GM12878 (cell line): ENCODE results near the gene CTAGE9. TPM values are rescaled to one million over a fixed set of nuclear protein-coding genes. Genes with fewer than 3 reads are reported as not detected.

Experiments
- ATAC-seq: fragments of 200-7000 bp; cut with Tn5 transposase; 3 replicates; pipeline ENCODE4 v1.9.1; 2020; ENCODE audit warnings: mild to moderate bottlenecking, moderate library complexity
- BruUV-seq: library from RNA; stranded (reverse); fragments of 400-500 nt; replicated peaks from 2 replicates; lab custom pipeline; 2021; lab: Mats Ljungman, UMichigan
- CTCF ChIA-PET: fragments of 300-600 bp; sonication (Branson Sonifier 250); formaldehyde crosslinking; extraction: SDS; loops from one replicate; lab custom pipeline; 2021; ENCODE audit warnings: inconsistent platforms; lab: Yijun Ruan, JAX
- POLR2A ChIA-PET: fragments of 350-600 bp; formaldehyde crosslinking; extraction: SDS; loops from one replicate; lab custom pipeline; 2021; ENCODE audit warnings: inconsistent platforms; lab: Charles Lee
- RAD21 ChIA-PET: fragments of 300-600 bp; sonication (Branson Sonifier 250); formaldehyde crosslinking; loops from one replicate; lab custom pipeline; 2023; ENCODE audit warnings: antibody characterized with exemption; ENCODE audit not compliant: unreplicated experiment; lab: Charles Lee
- SMC1A ChIA-PET: fragments of 300-600 bp; sonication (Branson Sonifier 250); formaldehyde crosslinking; loops from one replicate; lab custom pipeline; 2023; ENCODE audit not compliant: unreplicated experiment, uncharacterized antibody; lab: Charles Lee
- DNase-seq: peaks from one replicate; pipeline ENCODE4 v3.0.0-alpha.2; 2011; ENCODE audit warnings: low read depth, low spot score
- FAIRE-seq: peaks from 3 replicates; lab custom pipeline; 2011; peaks lifted over from hg19 to GRCh38; lab: Jason Lieb, UNC
- H2AFZ ChIP-seq: 2 replicates; pipeline ENCODE4 v1.6.0; 2011; ENCODE audit warnings: low read depth, low read length, control low read depth; ENCODE audit not compliant: control insufficient read depth
- H3K27ac ChIP-seq: 2 replicates; pipeline ENCODE4 v1.5.1; 2011; ENCODE audit warnings: control low read depth; ENCODE audit not compliant: control insufficient read depth, insufficient read depth
- H3K27me3 ChIP-seq, 2 experiments: replicated peaks in 1 of 2; 2 replicates each; pipeline versions ENCODE4 v1.6.0 to v1.6.1; 2011; ENCODE audit warnings: low read length in 1 of 2; ENCODE audit not compliant: control insufficient read depth in 2 of 2, insufficient read depth in 2 of 2
- H3K36me3 ChIP-seq, 2 experiments: 2 replicates each; pipeline ENCODE4 v1.5.1; 2011; ENCODE audit warnings: low read length in 1 of 2; ENCODE audit not compliant: control insufficient read depth in 2 of 2, insufficient read depth in 2 of 2
- H3K4me1 ChIP-seq: 2 replicates; pipeline ENCODE4 v1.6.1; 2011; ENCODE audit warnings: mild to moderate bottlenecking, low read length, moderate library complexity, mixed read lengths; ENCODE audit not compliant: control insufficient read depth, insufficient read depth
- H3K4me2 ChIP-seq: 2 replicates; pipeline ENCODE4 v1.6.0; 2011; ENCODE audit warnings: control low read depth; ENCODE audit not compliant: control insufficient read depth, insufficient read depth
- H3K4me3 ChIP-seq: fragments of 200-600 bp; sonication (generic); 2 replicates; pipeline ENCODE4 v1.5.1; 2016
- H3K79me2 ChIP-seq: 2 replicates; pipeline ENCODE4 v1.6.0; 2011; ENCODE audit warnings: low read length; ENCODE audit not compliant: control insufficient read depth, insufficient read depth
- H3K9ac ChIP-seq: 2 replicates; pipeline ENCODE4 v1.8.0; 2011; ENCODE audit warnings: low read length, control low read depth, mixed read lengths; ENCODE audit not compliant: control insufficient read depth, insufficient read depth
- H3K9me3 ChIP-seq: replicated peaks from 3 replicates; pipeline ENCODE4 v1.5.1; 2011; ENCODE audit warnings: mild to moderate bottlenecking, low read length; ENCODE audit not compliant: control insufficient read depth, insufficient read depth
- H4K20me1 ChIP-seq: 2 replicates; pipeline ENCODE4 v1.6.0; 2011; ENCODE audit not compliant: control insufficient read depth, insufficient read depth
- BMI1 ChIP-seq: fragments of 450-650 bp; IDR thresholded peaks from 2 replicates; pipeline ENCODE4 v1.6.1; 2016; ENCODE audit warnings: mild to moderate bottlenecking, moderate library complexity, borderline replicate concordance
- CBX5 ChIP-seq: sonication (generic); IDR thresholded peaks from 2 replicates; pipeline ENCODE4 v1.6.1; 2016; ENCODE audit warnings: low read depth, moderate library complexity, mild to moderate bottlenecking, inconsistent platforms
- CHD4 ChIP-seq: fragments of 200-600 bp; sonication (generic); IDR thresholded peaks from 2 replicates; pipeline ENCODE4 v1.6.1; 2016; ENCODE audit warnings: mild to moderate bottlenecking
- CREM ChIP-seq: IDR thresholded peaks from 2 replicates; pipeline ENCODE4 v1.6.1; 2014; ENCODE audit warnings: antibody characterized with exemption, low read depth
- DPF2 ChIP-seq: fragments of 450-650 bp; IDR thresholded peaks from 2 replicates; pipeline ENCODE4 v1.6.1; 2017; ENCODE audit warnings: mild to moderate bottlenecking
- E4F1 ChIP-seq: fragments of 450-650 bp; IDR thresholded peaks from 2 replicates; pipeline ENCODE4 v1.6.1; 2018; ENCODE audit warnings: borderline replicate concordance, mild to moderate bottlenecking; ENCODE audit not compliant: partially characterized antibody
- MEF2B ChIP-seq: fragments of 450-650 bp; IDR thresholded peaks from 2 replicates; pipeline ENCODE4 v1.6.1; 2018; ENCODE audit warnings: mild to moderate bottlenecking, moderate library complexity; ENCODE audit not compliant: partially characterized antibody, poor library complexity, severe bottlenecking
- MTA2 ChIP-seq: fragments of 450-650 bp; IDR thresholded peaks from 2 replicates; pipeline ENCODE4 v1.6.1; 2016; ENCODE audit warnings: low read depth, mild to moderate bottlenecking, moderate library complexity
- PAX8 ChIP-seq: fragments of 450-650 bp; IDR thresholded peaks from 2 replicates; pipeline ENCODE4 v1.6.1; 2017; ENCODE audit warnings: mild to moderate bottlenecking, moderate library complexity
- RB1 ChIP-seq: fragments of 450-650 bp; formaldehyde crosslinking; IDR thresholded peaks from 2 replicates; pipeline ENCODE4 v1.6.1; 2017; ENCODE audit warnings: mild to moderate bottlenecking, borderline replicate concordance
- RFX5 ChIP-seq: IDR thresholded peaks from 2 replicates; pipeline ENCODE4 v1.6.1; 2011; ENCODE audit warnings: low read depth, low read length, improper control_type of control experiment
- TAF1 ChIP-seq: IDR thresholded peaks from 2 replicates; pipeline ENCODE4 v1.6.1; 2011; ENCODE audit warnings: mild to moderate bottlenecking, low read depth, low read length, borderline replicate concordance
- TBL1XR1 ChIP-seq: IDR thresholded peaks from 2 replicates; pipeline ENCODE4 v1.6.1; 2012; ENCODE audit warnings: low read depth, low read length, improper control_type of control experiment
- TCF3 ChIP-seq: IDR thresholded peaks from 2 replicates; pipeline ENCODE4 v1.6.1; 2012; ENCODE audit warnings: low read depth, mild to moderate bottlenecking, low read length, borderline replicate concordance; ENCODE audit not compliant: insufficient read depth
- TCF7 ChIP-seq: IDR thresholded peaks from 2 replicates; pipeline ENCODE4 v1.6.1; 2014; ENCODE audit warnings: antibody characterized with exemption, borderline replicate concordance
- YBX1 ChIP-seq: fragments of 450-650 bp; IDR thresholded peaks from 2 replicates; pipeline ENCODE4 v1.6.1; 2016; ENCODE audit warnings: antibody characterized with exemption
- WGBS: methylation state at CpG from one replicate; pipeline ENCODE4 v1.1.6; 2016; ENCODE audit warnings: low lambda C conversion rate; ENCODE audit not compliant: insufficient replicate concordance, insufficient coverage; ENCODE audit errors: missing lambda C conversion rate; 5-methylcytosine and 5-hydroxymethylcytosine counted together
- in situ Hi-C: fragments of 300-500 bp; cut with MboI; formaldehyde crosslinking; loops from 9 replicates; pipeline ENCODE4 v1.14.3; 2018; ENCODE audit warnings: mixed read lengths
- intact Hi-C: fragments of 100-400 bp; cut with micrococcal nuclease; formaldehyde crosslinking; loops from one replicate; pipeline ENCODE4 v1.14.2; 2022; ENCODE audit not compliant: unreplicated experiment
- polyA plus RNA-seq, 11 experiments: library from polyadenylated mRNA; depleted of rRNA in 4 of 11; unstranded in 6 of 11; stranded (reverse) in 5 of 11; fragments of >200 nt; fragmentation: Nextera tagmentation in 4 of 11; fragmentation: Illumina TruSeq in 1 of 11; extraction: Ambion mirVana in 4 of 11; extraction: Trizol in 1 of 11; gene quantifications; 1 replicate in 1 of 11; 2 replicates in 10 of 11; pipeline versions ENCODE4 v1.2.1 to v1.2.3, GENCODE V29; 2011 to 2016; ENCODE audit warnings: inconsistent platforms in 2 of 11, missing spikeins in 2 of 11, low read depth in 1 of 11
- total RNA-seq, 4 experiments: library from RNA; depleted of rRNA in 3 of 4; stranded (reverse); fragments of >200 nt in 3 of 4; fragmentation: Illumina TruSeq in 1 of 4; extraction: Trizol in 1 of 4; gene quantifications; 2 replicates each; pipeline versions ENCODE4 v1.2.1 to v1.2.3, GENCODE V29; 2013 to 2021

Gene CTAGE9
- total and polyA plus RNA-seq, 10 of the 15 experiments (the other 5 are each of a cell fraction or from before 2014, with no cell fraction given): 0.06 TPM; not detected in 9

- intact Hi-C loops: no loop called here
- ATAC-seq (no peak), DNase-seq (no peak), FAIRE-seq (no peak)
- no peaks in the 10 kb centered on the region for H3K36me3 ChIP-seq
- no peaks in the 10 kb centered on the region for H3K79me2 ChIP-seq
- SMC1A ChIA-PET: no interaction called here
- RAD21 ChIA-PET: no interaction called here
- H3K9me3 ChIP-seq: no peaks in the 10 kb centered on the region
- no peak for TF ChIP-seq CREM
- TF ChIP-seq TAF1: no peak
- TF ChIP-seq RB1: no peak
- no peak for TF ChIP-seq TBL1XR1
- no peak for TF ChIP-seq BMI1
- TF ChIP-seq YBX1: no peak
- TF ChIP-seq E4F1: no peak
- no peak for TF ChIP-seq CBX5
- no peak for TF ChIP-seq RFX5
- TF ChIP-seq CHD4: no peak
- TF ChIP-seq TCF7: no peak
- TF ChIP-seq DPF2: no peak
- TF ChIP-seq TCF3: no peak
- no peak for TF ChIP-seq PAX8
- TF ChIP-seq MEF2B: no peak
- no peak for TF ChIP-seq MTA2
- H4K20me1 ChIP-seq: no peaks in the 10 kb centered on the region
- no TSS peak for BruUV-seq
- CTCF ChIA-PET: no interaction called here
- no peak overlapping the region for H3K4me2 ChIP-seq
- in situ Hi-C loops: no loop called here
- H3K4me3 ChIP-seq: no peak overlapping the region
- no peak overlapping the region for H3K27ac ChIP-seq
- POLR2A ChIA-PET: interaction anchor here (0.6 kb wide), 1 partner anchor 675 kb away, joined by 6 read pairs; no protein-coding TSS in a partner anchor
- WGBS: 44% methylated on average over 5 of the region's 5 CpGs
- H3K4me1 ChIP-seq: no peaks in the 10 kb centered on the region
- no peak overlapping the region for H3K9ac ChIP-seq
- H3K27me3 ChIP-seq: no peaks in the 10 kb centered on the region
- H2AFZ ChIP-seq: no peak overlapping the region
These were observed 28.3 kb upstream of the CTAGE9 start for GRCh38 chr6:131739136-131739535.
